ENCODE data around the gene CCDC183.
"Not testable (repeated sequence)": the region's sequence is repeated elsewhere in the genome, so short reads cannot be mapped to it uniquely, and the experiment has no call there.

CCDC183 gene

GRCh38 chr9:136802321-136802720 is 6.2 kb downstream of the CCDC183 start:
- DNase-seq (ENCODE audit: low spot score) = no peak

DNA sequence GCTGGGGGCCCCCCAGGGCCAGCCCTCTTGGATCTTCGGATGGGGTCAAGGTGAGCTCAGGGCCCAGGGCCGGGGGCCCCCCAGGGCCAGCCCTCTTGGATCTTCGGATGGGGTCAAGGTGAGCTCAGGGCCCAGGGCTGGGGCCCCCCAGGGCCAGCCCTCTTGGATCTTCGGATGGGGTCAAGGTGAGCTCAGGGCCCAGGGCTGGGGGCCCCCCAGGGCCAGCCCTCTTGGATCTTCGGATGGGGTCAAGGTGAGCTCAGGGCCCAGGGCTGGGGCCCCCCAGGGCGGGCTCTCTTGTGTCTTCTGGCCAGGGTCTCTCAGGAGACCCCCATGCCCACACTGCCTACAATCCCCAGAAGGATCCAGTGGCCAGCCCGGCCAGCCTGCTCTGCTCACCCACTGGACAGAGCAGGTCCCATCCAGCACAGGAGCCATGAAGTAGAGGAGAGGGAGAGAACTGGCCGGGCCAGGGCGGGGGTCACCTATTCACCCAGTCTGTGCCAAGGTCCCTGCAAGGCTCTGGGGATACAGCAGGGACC is 6.9 kb downstream of the CCDC183 start:
- DNase-seq (ENCODE audit: low spot score) = not testable (repeated sequence)

DNA sequence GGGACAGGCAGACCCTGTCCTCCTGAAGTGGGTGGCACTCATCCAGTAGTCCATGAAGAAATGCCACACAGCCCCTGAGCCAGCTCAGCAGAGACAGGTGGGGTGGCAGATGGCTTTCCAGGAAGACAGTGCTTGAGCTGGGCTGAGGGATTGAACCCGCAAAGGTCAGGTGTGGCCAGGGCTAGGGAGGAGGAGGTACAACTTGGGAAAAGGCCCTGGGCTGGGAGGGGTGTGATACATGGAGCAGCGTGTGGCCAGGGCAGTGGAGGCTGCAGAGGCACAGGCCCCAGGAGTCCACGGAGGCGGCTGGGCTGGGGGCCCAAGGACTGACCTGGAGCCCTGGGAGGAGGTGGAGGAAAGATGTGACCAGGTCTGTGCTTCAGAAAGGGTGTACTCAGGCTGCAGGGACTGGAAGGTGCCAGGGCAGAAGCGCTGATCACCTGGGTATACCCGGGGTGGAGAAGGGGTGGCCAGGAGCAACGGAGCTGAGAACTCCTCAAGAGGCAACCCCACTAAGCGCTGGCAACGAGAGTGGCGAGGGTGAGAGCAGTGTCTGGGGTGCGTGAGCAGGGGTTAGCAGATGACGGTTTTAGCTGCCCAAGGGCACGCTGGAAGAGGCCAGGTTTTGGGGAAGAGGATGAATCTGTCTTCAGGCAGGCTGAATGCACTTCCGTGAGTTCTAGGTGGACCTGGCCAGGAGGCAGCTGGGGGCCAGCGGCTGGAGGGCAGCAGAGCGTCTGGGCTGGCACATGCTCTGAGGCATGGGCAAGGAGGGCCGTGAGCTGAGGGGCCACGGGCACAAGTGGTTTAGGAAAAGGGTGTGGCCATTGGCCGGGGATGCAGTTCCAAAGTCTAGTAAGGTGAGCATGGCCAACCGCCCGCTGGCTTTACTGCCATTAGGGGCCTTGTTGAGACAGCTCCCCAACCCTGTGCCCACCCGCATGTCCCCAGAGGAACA is 7.7 kb downstream of the CCDC183 start:
- no peak for DNase-seq (ENCODE audit: low spot score)

DNA sequence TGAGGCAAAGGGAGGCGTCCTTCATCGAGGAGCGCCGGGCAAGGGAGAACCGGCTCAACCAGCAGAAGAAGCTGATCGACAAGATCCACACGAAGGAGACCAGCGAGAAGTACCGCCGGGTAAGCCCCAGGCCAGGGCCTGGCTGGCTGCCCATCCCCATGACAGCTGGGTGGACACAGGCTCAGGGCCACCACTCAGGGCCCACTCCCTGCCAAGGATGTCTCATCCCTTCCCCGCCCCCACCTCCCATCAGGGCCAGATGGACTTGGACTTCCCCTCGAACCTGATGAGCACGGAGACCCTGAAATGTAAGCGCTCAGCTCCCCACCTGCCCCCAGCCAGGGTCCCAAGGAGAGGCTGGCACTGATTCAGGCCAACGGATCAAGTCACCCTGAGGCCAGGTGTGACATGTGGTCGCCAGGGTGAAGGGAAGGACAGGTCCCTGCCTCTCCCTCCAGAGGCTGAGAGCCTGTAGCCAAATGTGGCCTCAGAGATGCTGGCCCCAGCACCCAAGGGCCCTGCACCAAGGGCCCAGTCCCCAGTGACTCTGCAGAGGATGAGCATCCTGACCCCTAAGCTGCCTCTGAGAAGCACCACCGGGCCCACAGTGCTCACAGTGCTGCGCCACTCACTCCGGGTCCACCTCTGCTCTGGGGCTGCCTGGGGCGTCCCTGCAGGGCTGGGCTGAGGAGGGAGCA is 8.5 kb downstream of the CCDC183 start:
- DNase-seq (ENCODE audit: low spot score) = no peak

DNA sequence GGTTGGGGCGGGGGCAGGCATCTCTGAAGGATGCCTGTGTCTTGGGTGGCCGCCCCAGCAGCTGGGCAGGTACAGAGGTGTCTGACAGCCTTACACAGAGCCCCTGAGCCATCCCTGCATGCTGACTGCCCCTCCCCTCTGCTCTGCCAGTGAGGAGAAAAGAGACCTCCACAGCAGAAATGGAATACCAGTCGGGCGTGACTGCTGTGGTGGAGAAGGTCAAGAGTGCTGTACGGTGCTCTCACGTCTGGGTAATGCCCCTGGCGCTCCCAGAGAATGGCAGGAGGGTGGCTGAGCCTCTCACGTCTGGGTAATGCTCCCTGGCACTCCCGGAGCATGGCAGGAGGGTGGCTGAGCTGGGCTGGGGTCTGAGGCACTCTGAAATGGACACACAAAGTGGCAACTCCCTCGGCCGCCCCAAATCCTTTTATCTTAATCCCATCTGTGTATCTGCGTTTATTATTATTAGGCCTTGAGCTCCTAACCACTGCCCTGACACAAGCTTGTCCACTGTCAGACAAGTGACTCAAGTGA is 9.1 kb downstream of the CCDC183 start:
- DNase-seq (ENCODE audit: low spot score) = no peak

DNA sequence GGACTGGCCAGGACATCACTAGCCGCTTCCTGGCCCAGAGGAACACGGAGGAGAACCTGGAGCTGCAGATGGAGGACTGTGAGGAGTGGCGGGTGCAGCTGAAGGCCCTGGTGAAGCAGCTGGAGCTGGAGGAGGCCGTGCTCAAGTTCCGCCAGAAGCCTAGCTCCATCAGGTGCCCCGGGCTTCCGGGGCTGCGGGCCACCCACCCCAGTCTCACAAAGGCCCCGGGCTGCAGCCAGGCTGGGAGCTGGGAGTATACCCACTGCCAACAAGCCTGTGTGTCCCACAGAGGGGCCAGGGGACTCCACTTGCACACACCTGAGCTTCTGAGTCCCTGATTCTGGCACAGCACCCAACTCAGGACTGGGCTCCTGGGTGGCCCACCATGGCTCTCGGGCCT is 9.9 kb downstream of the CCDC183 start:
- DNase-seq (ENCODE audit: low spot score) = no peak

GRCh38 chr9:136806631-136807201 is 10.6 kb downstream of the CCDC183 start:
- no peak for DNase-seq (ENCODE audit: low spot score)

DNA sequence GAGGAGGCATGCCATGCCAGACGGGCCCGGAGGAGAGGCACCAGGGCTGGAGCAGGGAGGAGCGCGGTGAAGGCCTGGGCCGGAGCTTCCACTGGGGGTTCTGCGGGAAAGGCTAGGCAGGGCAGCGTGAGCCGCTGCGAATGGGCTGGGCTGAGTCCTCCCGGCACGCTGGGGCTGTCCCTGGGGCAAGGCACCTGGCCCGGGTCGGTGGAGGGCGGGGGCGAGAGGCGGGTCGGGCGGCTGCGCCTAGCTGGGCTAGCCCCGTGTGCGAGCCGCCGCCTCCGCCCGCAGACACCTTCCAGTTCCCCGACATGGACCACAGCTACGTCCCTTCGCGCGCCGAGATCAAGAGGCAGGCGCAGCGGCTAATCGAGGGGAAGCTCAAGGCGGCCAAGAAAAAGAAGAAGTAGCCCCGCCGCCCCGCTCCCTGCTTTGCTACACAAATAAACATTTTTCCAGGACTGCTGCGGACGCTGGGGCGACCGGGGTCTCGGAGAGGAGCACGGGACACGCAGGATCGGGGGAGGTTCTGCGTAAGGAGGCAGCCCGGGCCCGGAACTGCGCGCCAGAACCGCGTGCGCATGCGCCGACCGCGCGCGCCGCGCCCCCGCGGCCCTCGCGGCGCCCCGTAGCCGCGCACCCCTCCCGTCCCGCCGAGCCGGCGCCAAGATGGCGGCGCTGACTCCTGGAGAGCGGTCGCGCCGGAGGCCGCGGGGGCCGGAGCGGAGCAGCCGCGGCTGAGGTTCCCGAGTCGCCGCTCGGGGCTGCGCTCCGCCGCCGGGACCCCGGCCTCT is 11.3 kb downstream of the CCDC183 start, which contains the start of gene RABL6:
RABL6 (plus strand) TSS at position 668 of the 794 bp plus-strand sequence. CDS start 249 bp downstream, outside the sequence.
- peak; percentile 67 for DNase-seq (ENCODE audit: low spot score)

- DNase-seq (ENCODE audit: low spot score) = no peak
Measured at GRCh38 chr9:136808075-136808805, 12.1 kb downstream of the CCDC183 start.

DNA sequence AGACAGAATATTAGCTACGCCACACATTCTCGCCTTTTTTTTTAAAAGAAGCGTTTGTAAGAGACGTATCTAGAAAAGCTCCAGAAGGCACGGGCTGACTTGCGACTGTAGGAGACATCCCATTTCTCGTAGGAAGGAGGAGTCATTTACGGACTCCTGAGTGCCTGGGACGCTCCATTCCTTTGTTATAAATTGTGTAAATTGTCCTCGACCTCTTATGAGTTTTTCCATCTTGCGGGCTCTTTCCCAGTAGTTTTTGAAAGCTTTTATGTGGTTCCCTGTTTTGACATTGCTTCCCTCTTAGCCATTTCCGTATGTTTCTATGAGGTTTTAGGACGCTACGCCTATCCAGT is 12.6 kb downstream of the CCDC183 start:
- DNase-seq (ENCODE audit: low spot score) = peak; percentile 42

- DNase-seq (ENCODE audit: low spot score) = no peak
Measured at GRCh38 chr9:136814725-136815421, 18.7 kb downstream of the CCDC183 start.

DNA sequence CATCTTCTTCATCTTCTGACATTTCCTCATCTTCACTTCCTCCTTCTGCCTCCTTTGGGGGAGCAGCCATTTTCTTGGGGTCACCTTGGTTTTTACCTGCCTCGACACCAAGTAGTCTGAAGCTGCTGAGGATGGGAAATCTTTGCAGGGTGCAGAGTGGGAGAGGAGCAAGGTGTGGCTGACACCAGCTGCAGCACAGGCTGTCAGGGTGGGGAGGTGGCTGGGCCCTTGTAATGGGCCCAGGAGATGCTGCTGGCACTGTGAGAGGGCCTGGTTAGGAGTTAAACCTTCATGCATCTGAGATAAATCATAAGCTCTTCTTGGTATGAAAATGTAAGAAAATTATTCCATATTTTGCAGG is 19.3 kb downstream of the CCDC183 start:
- no peak for DNase-seq (ENCODE audit: low spot score)

DNA sequence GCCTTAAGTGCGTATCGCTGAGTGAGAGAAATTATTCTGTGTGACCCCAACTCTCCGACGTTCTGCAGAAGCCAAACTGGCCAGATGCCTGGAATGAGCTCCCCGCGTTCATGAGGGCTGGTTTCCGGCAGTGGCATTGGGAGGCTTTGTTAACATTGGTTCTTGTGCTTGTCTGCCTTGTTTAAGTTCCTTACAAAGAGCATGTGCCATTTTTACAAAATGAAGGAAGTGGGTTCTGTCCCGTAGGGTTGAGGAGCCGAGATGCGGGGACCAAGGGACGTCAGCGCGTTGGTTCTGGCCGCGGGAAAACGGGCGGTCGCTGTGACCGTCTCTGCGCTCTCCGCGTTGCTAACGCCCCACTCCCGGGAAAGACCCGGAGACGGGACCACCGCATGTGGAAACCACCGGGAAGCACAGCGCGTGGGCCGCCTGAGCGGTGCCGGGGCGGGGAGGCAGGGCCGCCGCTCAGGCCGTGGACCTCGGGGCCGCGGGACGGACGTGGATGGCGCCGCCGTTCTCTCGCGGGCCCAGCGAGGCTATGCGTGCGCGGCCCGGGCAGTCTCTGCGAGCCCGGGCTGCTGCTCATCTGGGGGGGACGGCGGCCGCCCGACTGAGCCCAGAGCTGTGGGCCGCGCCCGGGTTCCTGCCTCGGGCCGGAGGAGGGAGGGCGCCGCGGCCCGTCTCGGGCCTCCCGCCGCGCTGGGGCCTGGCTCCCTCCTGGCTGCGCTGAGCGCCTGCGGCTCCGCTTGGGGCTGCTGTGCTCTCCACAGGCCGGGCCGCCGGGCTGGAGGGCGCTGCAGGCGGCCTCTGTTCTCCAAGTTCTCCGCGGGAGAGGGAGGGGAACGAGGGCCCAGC is 25.1 kb downstream of the CCDC183 start:
- DNase-seq (ENCODE audit: low spot score) = no peak

- DNase-seq (ENCODE audit: low spot score) = no peak
Measured at GRCh38 chr9:136821826-136822544, 25.8 kb downstream of the CCDC183 start.

GRCh38 chr9:136823136-136824046 is 27.3 kb downstream of the CCDC183 start:
- DNase-seq (ENCODE audit: low spot score) = no peak

DNA sequence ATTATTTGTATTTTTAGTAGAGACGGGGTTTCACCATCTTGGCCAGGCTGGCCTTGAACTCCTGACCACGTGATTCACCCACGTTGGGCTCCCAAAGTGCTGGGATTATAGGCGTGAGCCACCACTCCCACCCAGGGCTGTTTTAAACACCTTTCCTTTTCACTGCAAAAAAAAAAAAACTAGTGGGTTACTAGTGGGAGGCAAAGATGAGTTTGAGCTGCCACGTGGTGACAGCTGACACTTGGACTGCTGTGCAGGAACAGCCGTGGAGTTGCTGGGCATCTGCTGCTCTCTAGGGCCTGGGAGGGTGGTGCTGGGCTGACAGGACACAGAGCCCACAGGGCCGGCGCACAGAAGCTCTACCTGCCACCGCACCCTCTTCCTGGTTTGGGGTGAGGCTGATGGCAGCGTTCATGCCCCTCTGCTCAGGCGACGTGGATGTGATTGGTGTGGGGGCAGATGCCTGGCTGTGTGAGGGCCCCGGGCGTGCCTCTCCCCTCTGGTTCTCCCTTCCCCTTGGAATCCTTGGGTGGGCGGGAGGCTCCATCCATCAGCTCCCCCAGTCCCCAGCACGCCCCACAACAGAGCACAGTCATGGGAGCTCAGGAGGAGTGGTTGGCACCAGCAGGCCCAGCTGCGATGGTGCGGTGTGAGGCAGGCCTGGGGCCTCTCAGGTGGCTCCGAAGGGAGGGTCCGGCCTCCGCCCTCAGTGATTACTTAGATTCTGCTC is 28.5 kb downstream of the CCDC183 start:
- DNase-seq (ENCODE audit: low spot score) = no peak
